WTC11 (cell line): ENCODE measurements around the gene ALG6. TPM values are rescaled to one million over a fixed set of nuclear protein-coding genes. Genes with fewer than 3 reads are reported as not detected.

Experiments
- ATAC-seq: fragments of 200-7000 bp; cut with Tn5 transposase; 2 replicates; pipeline ENCODE4 v1.10.0; 2021; ENCODE audit warnings: mild to moderate bottlenecking, moderate library complexity
- CTCF ChIA-PET: fragments of 300-600 bp; sonication (Branson Sonifier 250); formaldehyde crosslinking; loops from one replicate; lab custom pipeline; 2021; ENCODE audit warnings: antibody characterized with exemption; lab: Charles Lee
- POLR2A ChIA-PET: fragments of 350-600 bp; sonication (Branson Sonifier 250); formaldehyde crosslinking; loops from one replicate; lab custom pipeline; 2021; ENCODE audit warnings: antibody characterized with exemption; lab: Charles Lee
- DNase-seq: peaks from one replicate; pipeline ENCODE4 v3.0.0; 2021; ENCODE audit warnings: low spot score
- H3K27ac Mint-ChIP-seq: 2 replicates; pipeline ENCODE4 v1.8.0; 2021; ENCODE audit warnings: mixed read lengths
- H3K27me3 Mint-ChIP-seq: 2 replicates; pipeline ENCODE4 v1.8.0; 2021; ENCODE audit warnings: low read depth, mild to moderate bottlenecking, moderate library complexity, mixed read lengths
- H3K36me3 Mint-ChIP-seq: 2 replicates; pipeline ENCODE4 v1.8.0; 2021; ENCODE audit warnings: mixed read lengths
- H3K4me1 Mint-ChIP-seq: 2 replicates; pipeline ENCODE4 v1.8.0; 2022; ENCODE audit warnings: mixed read lengths
- H3K4me3 Mint-ChIP-seq: 2 replicates; pipeline ENCODE4 v1.8.0; 2021; ENCODE audit warnings: mild to moderate bottlenecking, moderate library complexity, mixed read lengths
- H3K9me3 Mint-ChIP-seq: 2 replicates; pipeline ENCODE4 v1.8.0; 2021; ENCODE audit warnings: mixed read lengths
- ATF1 ChIP-seq: sonication (generic); formaldehyde crosslinking; IDR thresholded peaks from 2 replicates; pipeline ENCODE4 v1.8.1; 2023; ENCODE audit warnings: mild to moderate bottlenecking, moderate library complexity, missing genetic modification reagents
- CBFB ChIP-seq: sonication (generic); formaldehyde crosslinking; IDR thresholded peaks from 2 replicates; pipeline ENCODE4 v1.8.1; 2022; ENCODE audit warnings: mild to moderate bottlenecking, low read depth, missing genetic modification reagents
- CREM ChIP-seq: sonication (generic); formaldehyde crosslinking; IDR thresholded peaks from 2 replicates; pipeline ENCODE4 v1.8.1; 2022; ENCODE audit warnings: mild to moderate bottlenecking, missing genetic modification reagents, moderate library complexity
- E2F1 ChIP-seq: sonication (generic); formaldehyde crosslinking; IDR thresholded peaks from 2 replicates; pipeline ENCODE4 v1.8.0; 2022; ENCODE audit warnings: mild to moderate bottlenecking, missing genetic modification reagents
- E2F5 ChIP-seq: sonication (generic); formaldehyde crosslinking; IDR thresholded peaks from 2 replicates; pipeline ENCODE4 v1.8.1; 2022; ENCODE audit warnings: mild to moderate bottlenecking, moderate library complexity, missing genetic modification reagents
- ETV6 ChIP-seq: sonication (generic); formaldehyde crosslinking; IDR thresholded peaks from 2 replicates; pipeline ENCODE4 v1.8.1; 2022; ENCODE audit warnings: mild to moderate bottlenecking, missing genetic modification reagents
- GABPB1 ChIP-seq: sonication (generic); formaldehyde crosslinking; IDR thresholded peaks from 2 replicates; pipeline ENCODE4 v1.8.1; 2023; ENCODE audit warnings: mild to moderate bottlenecking, missing genetic modification reagents
- KAT7 ChIP-seq: sonication (generic); formaldehyde crosslinking; IDR thresholded peaks from 2 replicates; pipeline ENCODE4 v1.8.1; 2023; ENCODE audit warnings: missing genetic modification reagents, mild to moderate bottlenecking, borderline replicate concordance
- MYBL2 ChIP-seq: sonication (generic); formaldehyde crosslinking; IDR thresholded peaks from 2 replicates; pipeline ENCODE4 v1.8.1; 2023; ENCODE audit warnings: mild to moderate bottlenecking, moderate library complexity, missing genetic modification reagents
- NR1H2 ChIP-seq: sonication (generic); formaldehyde crosslinking; IDR thresholded peaks from 2 replicates; pipeline ENCODE4 v1.9.0; 2021; ENCODE audit warnings: mild to moderate bottlenecking, moderate library complexity, missing genetic modification reagents
- SMAD3 ChIP-seq: sonication (generic); formaldehyde crosslinking; IDR thresholded peaks from 2 replicates; pipeline ENCODE4 v1.8.0; 2022; ENCODE audit warnings: missing genetic modification reagents, mild to moderate bottlenecking, borderline replicate concordance
- TCF7 ChIP-seq: sonication (generic); formaldehyde crosslinking; IDR thresholded peaks from 2 replicates; pipeline ENCODE4 v1.8.0; 2022; ENCODE audit warnings: mild to moderate bottlenecking, low read depth, missing genetic modification reagents, moderate library complexity
- TEAD1 ChIP-seq: sonication (generic); formaldehyde crosslinking; IDR thresholded peaks from 2 replicates; pipeline ENCODE4 v1.8.0; 2022; ENCODE audit warnings: mild to moderate bottlenecking, missing genetic modification reagents
- TEAD4 ChIP-seq: sonication (generic); formaldehyde crosslinking; IDR thresholded peaks from 2 replicates; pipeline ENCODE4 v1.8.0; 2022; ENCODE audit warnings: mild to moderate bottlenecking, missing genetic modification reagents
- ZBTB21 ChIP-seq: sonication (generic); formaldehyde crosslinking; IDR thresholded peaks from 2 replicates; pipeline ENCODE4 v1.8.1; 2023; ENCODE audit warnings: mild to moderate bottlenecking, missing genetic modification reagents, borderline replicate concordance
- ZNF121 ChIP-seq: sonication (generic); formaldehyde crosslinking; IDR thresholded peaks from 2 replicates; pipeline ENCODE4 v1.8.0; 2023; ENCODE audit warnings: missing genetic modification reagents
- ZNF138 ChIP-seq: sonication (generic); formaldehyde crosslinking; conservative IDR thresholded peaks from 2 replicates; pipeline ENCODE4 v1.8.1; 2022; ENCODE audit warnings: mild to moderate bottlenecking, moderate library complexity, missing genetic modification reagents
- ZNF281 ChIP-seq: sonication (generic); formaldehyde crosslinking; IDR thresholded peaks from 2 replicates; pipeline ENCODE4 v1.8.0; 2023; ENCODE audit warnings: mild to moderate bottlenecking, missing genetic modification reagents
- total RNA-seq: library from RNA; stranded (reverse); gene quantifications from 3 replicates; pipeline ENCODE4 v1.2.3, GENCODE V29; 2021
- TF ChIP-seq, protein P1 (sequence below): sonication (generic); formaldehyde crosslinking; IDR thresholded peaks from 2 replicates; pipeline ENCODE4 v1.8.1; 2023; ENCODE audit warnings: mild to moderate bottlenecking, missing genetic modification reagents, moderate library complexity
- TF ChIP-seq, protein P2 (sequence below): sonication (generic); formaldehyde crosslinking; conservative IDR thresholded peaks from 2 replicates; pipeline ENCODE4 v1.8.1; 2022; ENCODE audit warnings: mild to moderate bottlenecking, missing genetic modification reagents
- TF ChIP-seq, protein P3 (sequence below): sonication (generic); formaldehyde crosslinking; IDR thresholded peaks from 2 replicates; pipeline ENCODE4 v1.8.0; 2022; ENCODE audit warnings: mild to moderate bottlenecking, missing genetic modification reagents

ALG6 gene
- total RNA-seq, 1 experiment from 2014 or later, result 17.6 TPM

DNA sequence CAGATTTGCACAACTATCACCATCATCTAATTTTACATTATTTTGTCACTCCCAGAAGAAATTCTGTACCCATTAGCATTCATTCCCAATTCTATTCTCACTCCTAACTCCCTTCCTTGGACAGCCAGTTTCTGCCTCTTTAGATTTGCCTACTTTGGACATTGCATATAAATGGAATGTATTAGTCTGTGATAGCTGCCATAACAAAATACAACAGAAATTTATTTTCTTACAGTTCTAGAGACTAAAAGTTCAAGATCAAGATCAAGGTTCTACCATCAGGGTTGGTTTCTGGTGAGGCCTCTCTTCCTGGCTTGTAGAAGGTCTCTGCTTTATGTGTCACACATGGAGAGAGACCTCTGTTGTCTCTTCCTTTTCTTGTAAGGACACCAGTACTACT, 61.9 kb downstream of the ALG6 start (continued):
- TF ChIP-seq, protein P1, sequence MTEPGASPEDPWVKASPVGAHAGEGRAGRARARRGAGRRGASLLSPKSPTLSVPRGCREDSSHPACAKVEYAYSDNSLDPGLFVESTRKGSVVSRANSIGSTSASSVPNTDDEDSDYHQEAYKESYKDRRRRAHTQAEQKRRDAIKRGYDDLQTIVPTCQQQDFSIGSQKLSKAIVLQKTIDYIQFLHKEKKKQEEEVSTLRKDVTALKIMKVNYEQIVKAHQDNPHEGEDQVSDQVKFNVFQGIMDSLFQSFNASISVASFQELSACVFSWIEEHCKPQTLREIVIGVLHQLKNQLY, result no peak
- TF ChIP-seq NR1H2 (CRISPR knock-in tag), result no peak
- TF ChIP-seq KAT7 (CRISPR knock-in tag), result no peak
- TF ChIP-seq ZNF281 (CRISPR knock-in tag), result no peak
- TF ChIP-seq TEAD4 (CRISPR knock-in tag), result no peak
- no peak for TF ChIP-seq MYBL2 (CRISPR knock-in tag)
- no peak for TF ChIP-seq CREM
- TF ChIP-seq, protein P2, sequence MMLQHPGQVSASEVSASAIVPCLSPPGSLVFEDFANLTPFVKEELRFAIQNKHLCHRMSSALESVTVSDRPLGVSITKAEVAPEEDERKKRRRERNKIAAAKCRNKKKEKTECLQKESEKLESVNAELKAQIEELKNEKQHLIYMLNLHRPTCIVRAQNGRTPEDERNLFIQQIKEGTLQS, result no peak
- TF ChIP-seq, all 79 proteins: peak for 0

DNA sequence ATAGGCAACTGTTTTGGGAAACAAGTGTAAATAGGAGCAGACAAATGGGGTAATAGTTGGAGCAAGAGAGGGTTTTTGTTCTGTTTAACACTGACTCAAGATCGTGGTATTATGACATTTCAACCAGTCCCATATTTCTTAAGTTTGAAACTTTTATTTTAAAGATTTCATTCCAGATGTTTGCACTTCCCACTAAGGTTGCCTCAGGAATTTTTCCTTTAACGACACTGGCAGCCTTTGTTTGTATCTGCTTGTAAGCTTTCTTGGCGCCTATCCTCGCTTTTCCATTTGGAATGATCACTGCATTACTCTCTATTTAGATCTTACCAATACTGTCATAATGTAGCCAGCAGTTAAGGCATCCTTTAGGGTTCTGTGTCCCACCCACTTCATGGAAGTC, 67.7 kb downstream of the ALG6 start:
- DNase-seq, result no peak
- peaks cover 16% of the 10 kb centered on the region for H3K36me3 Mint-ChIP-seq
- H3K9me3 Mint-ChIP-seq, result peaks cover 10% of the 10 kb centered on the region
- H3K27ac Mint-ChIP-seq, result no peak overlapping the region
- H3K4me3 Mint-ChIP-seq, result no peak overlapping the region
- peaks cover 4% of the 10 kb centered on the region for H3K4me1 Mint-ChIP-seq
- ChIA-PET POLR2A (no interaction called here), CTCF (interaction anchor here (2.3 kb wide), 1 partner anchor 108 kb away, joined by 7 read pairs; no protein-coding TSS in a partner anchor)
- TF ChIP-seq NR1H2 (CRISPR knock-in tag) (no peak), ZNF138 (no peak), ETV6 (CRISPR knock-in tag) (no peak), CBFB (CRISPR knock-in tag) (no peak), ZNF121 (CRISPR knock-in tag) (no peak), TCF7 (CRISPR knock-in tag) (no peak), E2F5 (CRISPR knock-in tag) (no peak), ZNF281 (CRISPR knock-in tag) (no peak), GABPB1 (CRISPR knock-in tag) (no peak)
- TF ChIP-seq, protein P1, result no peak
- ATAC-seq, result no peak
- no peaks in the 10 kb centered on the region for H3K27me3 Mint-ChIP-seq

DNA sequence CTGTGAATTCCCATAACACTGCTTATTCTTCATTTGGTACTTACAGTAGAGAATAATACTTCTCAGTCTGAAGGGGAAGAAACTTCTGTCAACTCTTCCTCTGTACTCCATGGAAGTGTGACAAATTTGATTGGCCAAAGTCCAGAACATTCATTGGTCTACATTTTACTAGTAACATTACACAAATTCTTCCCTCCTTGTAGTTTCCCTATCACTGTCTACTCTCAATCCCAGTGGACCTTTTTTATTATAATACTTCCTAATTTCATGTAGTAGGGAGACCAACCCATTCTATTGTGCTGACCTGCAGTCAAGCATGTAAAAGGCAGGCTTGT, 74.7 kb downstream of the ALG6 start:
- no peak overlapping the region for H3K4me3 Mint-ChIP-seq
- no peak for ATAC-seq
- no peaks in the 10 kb centered on the region for H3K9me3 Mint-ChIP-seq
- no peaks in the 10 kb centered on the region for H3K27me3 Mint-ChIP-seq
- TF ChIP-seq ATF1 (CRISPR knock-in tag) (no peak), E2F1 (CRISPR knock-in tag) (no peak), ZBTB21 (no peak), SMAD3 (CRISPR knock-in tag) (no peak), TEAD1 (CRISPR knock-in tag) (no peak)
- TF ChIP-seq, protein P3, sequence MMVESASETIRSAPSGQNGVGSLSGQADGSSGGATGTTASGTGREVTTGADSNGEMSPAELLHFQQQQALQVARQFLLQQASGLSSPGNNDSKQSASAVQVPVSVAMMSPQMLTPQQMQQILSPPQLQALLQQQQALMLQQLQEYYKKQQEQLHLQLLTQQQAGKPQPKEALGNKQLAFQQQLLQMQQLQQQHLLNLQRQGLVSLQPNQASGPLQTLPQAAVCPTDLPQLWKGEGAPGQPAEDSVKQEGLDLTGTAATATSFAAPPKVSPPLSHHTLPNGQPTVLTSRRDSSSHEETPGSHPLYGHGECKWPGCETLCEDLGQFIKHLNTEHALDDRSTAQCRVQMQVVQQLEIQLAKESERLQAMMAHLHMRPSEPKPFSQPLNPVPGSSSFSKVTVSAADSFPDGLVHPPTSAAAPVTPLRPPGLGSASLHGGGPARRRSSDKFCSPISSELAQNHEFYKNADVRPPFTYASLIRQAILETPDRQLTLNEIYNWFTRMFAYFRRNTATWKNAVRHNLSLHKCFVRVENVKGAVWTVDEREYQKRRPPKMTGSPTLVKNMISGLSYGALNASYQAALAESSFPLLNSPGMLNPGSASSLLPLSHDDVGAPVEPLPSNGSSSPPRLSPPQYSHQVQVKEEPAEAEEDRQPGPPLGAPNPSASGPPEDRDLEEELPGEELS (CRISPR knock-in tag), result no peak
- peaks cover 10% of the 10 kb centered on the region for H3K4me1 Mint-ChIP-seq
- POLR2A ChIA-PET, result no interaction called here
- CTCF ChIA-PET, result interaction anchor here (0.8 to 2.2 kb wide), 14 partner anchors 14 to 601 kb away, joined by 3 to 25 read pairs (median 4); no protein-coding TSS in a partner anchor
- no peaks in the 10 kb centered on the region for H3K36me3 Mint-ChIP-seq
- no peak for DNase-seq
- no peak overlapping the region for H3K27ac Mint-ChIP-seq
